GM23248 (cell line): ENCODE data around the gene CD274. TPM values are rescaled to one million over a fixed set of nuclear protein-coding genes. Genes with fewer than 3 reads are reported as not detected.

Source experiments
- DNase-seq: peaks from one replicate; pipeline ENCODE4 v3.0.0-alpha.2; 2015
- H2AFZ ChIP-seq: fragments of 200-600 bp; sonication (generic); 2 replicates; pipeline ENCODE4 v1.6.1; 2016; ENCODE audit warnings: antibody characterized with exemption
- H3F3A ChIP-seq: fragments of 200-600 bp; sonication (generic); 2 replicates; pipeline ENCODE4 v1.6.1; 2016; ENCODE audit warnings: mild to moderate bottlenecking, antibody characterized with exemption, mixed run types; ENCODE audit not compliant: insufficient read depth
- H3K27ac ChIP-seq: fragments of 200-600 bp; sonication (generic); 2 replicates; pipeline ENCODE4 v1.5.1; 2016; ENCODE audit warnings: mild to moderate bottlenecking
- H3K27me3 ChIP-seq: fragments of 200-600 bp; sonication (generic); replicated peaks from 2 replicates; pipeline ENCODE4 v1.6.1; 2016; ENCODE audit warnings: mild to moderate bottlenecking; ENCODE audit not compliant: insufficient read depth
- H3K36me3 ChIP-seq: fragments of 200-600 bp; sonication (generic); 2 replicates; pipeline ENCODE4 v1.6.1; 2016; ENCODE audit warnings: low read depth, mild to moderate bottlenecking
- H3K4me1 ChIP-seq: fragments of 200-600 bp; sonication (generic); 2 replicates; pipeline ENCODE4 v1.6.1; 2016; ENCODE audit warnings: mild to moderate bottlenecking; ENCODE audit not compliant: insufficient read depth
- H3K4me2 ChIP-seq: fragments of 200-600 bp; sonication (generic); one replicate; pipeline ENCODE4 v1.6.1; 2016; ENCODE audit warnings: mild to moderate bottlenecking; ENCODE audit not compliant: unreplicated experiment
- H3K4me3 ChIP-seq: fragments of 200-600 bp; sonication (generic); 2 replicates; pipeline ENCODE4 v1.5.1; 2016; ENCODE audit warnings: mild to moderate bottlenecking
- H3K79me2 ChIP-seq: fragments of 200-600 bp; sonication (generic); 2 replicates; pipeline ENCODE4 v1.6.1; 2016; ENCODE audit warnings: mild to moderate bottlenecking; ENCODE audit not compliant: insufficient read depth
- H3K9ac ChIP-seq: fragments of 200-600 bp; sonication (generic); 2 replicates; pipeline ENCODE4 v1.6.1; 2016; ENCODE audit warnings: mild to moderate bottlenecking
- H3K9me2 ChIP-seq: fragments of 200-600 bp; sonication (generic); 2 replicates; pipeline ENCODE4 v1.6.1; 2016; ENCODE audit warnings: mixed run types, mild to moderate bottlenecking, moderate library complexity; ENCODE audit not compliant: insufficient read depth
- H3K9me3 ChIP-seq: fragments of 200-600 bp; sonication (generic); one replicate; pipeline ENCODE4 v1.6.1; 2017; ENCODE audit warnings: low read depth
- H4K20me1 ChIP-seq: fragments of 200-600 bp; sonication (generic); 2 replicates; pipeline ENCODE4 v1.6.0; 2016; ENCODE audit not compliant: insufficient read depth
- EZH2 ChIP-seq: fragments of 200-600 bp; sonication (generic); IDR thresholded peaks from 2 replicates; pipeline ENCODE4 v1.6.1; 2018; ENCODE audit warnings: antibody characterized with exemption, mild to moderate bottlenecking; ENCODE audit not compliant: insufficient read depth, poor library complexity, severe bottlenecking
- EZH2phosphoT487 ChIP-seq: fragments of 200-600 bp; sonication (generic); IDR thresholded peaks from 2 replicates; pipeline ENCODE4 v1.6.1; 2018; ENCODE audit warnings: antibody characterized with exemption, moderate library complexity, mild to moderate bottlenecking, low read depth; ENCODE audit not compliant: insufficient read depth
- WGBS, 2 experiments: methylation state at CpG; one replicate each; pipeline ENCODE4 v1.1.6; 2015 to 2017; ENCODE audit warnings: low lambda C conversion rate in 2 of 2, low coverage in 1 of 2; ENCODE audit errors: missing lambda C conversion rate in 2 of 2; 5-methylcytosine and 5-hydroxymethylcytosine counted together
- in situ Hi-C: fragments of 300-500 bp; cut with MboI; formaldehyde crosslinking; loops from 2 replicates; pipeline ENCODE4 v1.15.0; 2020
- polyA plus RNA-seq: library from polyadenylated mRNA; unstranded; fragments of >200 nt; fragmentation: Nextera tagmentation; extraction: Ambion mirVana; gene quantifications from 2 replicates; pipeline ENCODE4 v1.2.1, GENCODE V29; 2016
- total RNA-seq: library from RNA; depleted of rRNA; stranded (reverse); fragments of >200 nt; shearing (Covaris generic); gene quantifications from 2 replicates; pipeline ENCODE4 v1.2.3, GENCODE V29; 2014

Gene CD274
- total and polyA plus RNA-seq, 2 experiments from 2014 or later = 4.3 to 5.2 TPM

DNA sequence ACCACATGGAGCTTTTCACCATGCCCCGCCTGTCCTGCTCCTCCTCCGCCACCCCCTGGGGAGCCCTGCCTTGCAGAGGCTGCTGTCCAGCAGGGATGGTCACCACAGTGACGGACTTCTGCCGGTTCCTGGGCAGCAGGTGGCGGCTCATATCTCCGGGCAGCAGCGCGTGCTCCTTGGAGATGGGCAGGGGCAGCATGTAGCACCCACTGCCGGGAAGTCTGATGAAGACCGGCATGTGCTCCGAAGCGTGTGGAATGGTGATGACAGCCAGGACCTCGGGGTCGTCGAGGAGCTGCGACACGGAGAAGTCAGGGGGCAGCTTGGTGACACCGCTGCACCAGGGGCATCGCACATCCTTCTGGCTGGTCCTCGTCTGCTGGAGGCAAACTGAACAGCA is 31.9 kb upstream of the CD274 start:
- 90% methylated on average over 20 of the region's 20 CpGs for WGBS, 2 experiments
- Histone ChIP-seq H2AFZ (no peak overlapping the region), H3K36me3 (no peaks in the 10 kb centered on the region; the same call in 1 of the 2 replicates), H3K27me3 (no peaks in the 10 kb centered on the region), H3K9me2 (no peaks in the 10 kb centered on the region), H3K27ac (no peak overlapping the region), H3K4me2 (no peak overlapping the region), H3K4me1 (no peaks in the 10 kb centered on the region), H3F3A (no peaks in the 10 kb centered on the region), H3K4me3 (no peak overlapping the region), H4K20me1 (no peaks in the 10 kb centered on the region), H3K9me3 (no peaks in the 10 kb centered on the region), H3K9ac (no peak overlapping the region), H3K79me2 (no peaks in the 10 kb centered on the region)
- TF ChIP-seq EZH2phosphoT487 (no peak), EZH2 (no peak)
- in situ Hi-C loops = loop anchor here (10.0 kb wide), 1 partner anchor 224 kb away; no protein-coding TSS in a partner anchor
- no peak for DNase-seq

DNA sequence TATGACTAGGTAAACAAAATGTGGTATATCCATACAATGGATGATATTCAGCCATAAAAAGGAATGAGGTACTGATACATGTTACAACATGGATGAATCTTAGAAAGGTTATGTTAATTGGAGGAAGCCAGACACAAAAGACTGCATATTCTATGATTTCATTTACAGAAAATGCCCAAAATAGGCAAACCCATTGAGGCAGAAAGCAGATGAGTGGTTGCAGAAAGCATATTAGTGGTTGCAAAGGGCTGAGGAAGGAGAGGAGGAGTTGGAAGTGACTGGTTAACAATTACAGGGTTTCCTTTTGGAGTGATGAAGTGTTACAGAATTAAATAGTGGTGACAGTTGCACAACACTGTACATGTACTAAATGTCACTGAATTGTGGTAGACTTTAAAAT is 30.4 kb upstream of the CD274 start:
- H2AFZ ChIP-seq = no peak overlapping the region
- no peak overlapping the region for H3K4me2 ChIP-seq
- no peaks in the 10 kb centered on the region for H3K36me3 ChIP-seq
- no peak overlapping the region for H3K27ac ChIP-seq
- H3K9me2 ChIP-seq = no peaks in the 10 kb centered on the region
- in situ Hi-C loops = loop anchor here (10.0 kb wide), 1 partner anchor 225 kb away; no protein-coding TSS in a partner anchor
- H3K27me3 ChIP-seq = no peaks in the 10 kb centered on the region
- no peaks in the 10 kb centered on the region for H4K20me1 ChIP-seq
- no peaks in the 10 kb centered on the region for H3F3A ChIP-seq
- no peaks in the 10 kb centered on the region for H3K79me2 ChIP-seq
- TF ChIP-seq EZH2 (no peak), EZH2phosphoT487 (no peak)
- no peak overlapping the region for H3K9ac ChIP-seq
- H3K4me1 ChIP-seq = no peaks in the 10 kb centered on the region
- H3K9me3 ChIP-seq = no peaks in the 10 kb centered on the region
- no peak overlapping the region for H3K4me3 ChIP-seq
- no peak for DNase-seq

DNA sequence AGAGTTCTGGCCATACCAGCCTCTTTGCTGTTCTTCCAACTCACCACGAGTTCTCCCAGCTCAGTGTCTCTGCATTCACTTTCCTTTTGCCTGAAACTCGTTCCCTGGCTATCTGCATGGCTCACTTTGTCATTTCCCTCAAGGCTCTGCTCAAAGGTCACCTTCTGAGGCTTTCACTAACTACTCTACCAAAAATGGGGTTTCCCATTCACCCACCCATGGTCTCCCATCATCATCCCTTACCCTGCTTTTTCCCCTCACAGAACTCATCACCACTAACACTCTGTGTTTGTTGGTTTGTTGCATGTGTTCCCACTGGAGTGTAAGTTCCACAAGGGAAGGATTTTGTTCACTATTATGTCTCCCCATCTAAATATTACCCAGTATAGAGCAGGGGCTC is 29.2 kb upstream of the CD274 start:
- no peaks in the 10 kb centered on the region for H4K20me1 ChIP-seq
- H3K27ac ChIP-seq = no peak overlapping the region
- no peaks in the 10 kb centered on the region for H3K36me3 ChIP-seq
- in situ Hi-C loops = no loop called here
- 94 to 96% methylated on average over 2 of the region's 2 CpGs for WGBS, 2 experiments
- no peaks in the 10 kb centered on the region for H3K79me2 ChIP-seq
- no peaks in the 10 kb centered on the region for H3F3A ChIP-seq
- no peak for DNase-seq
- no peak overlapping the region for H3K9ac ChIP-seq
- no peak overlapping the region for H3K4me3 ChIP-seq
- no peak for TF ChIP-seq EZH2phosphoT487
- TF ChIP-seq EZH2 = no peak
- H3K9me3 ChIP-seq = no peaks in the 10 kb centered on the region
- no peak overlapping the region for H3K4me2 ChIP-seq
- H3K27me3 ChIP-seq = no peaks in the 10 kb centered on the region
- H3K9me2 ChIP-seq = no peaks in the 10 kb centered on the region
- H2AFZ ChIP-seq = no peak overlapping the region
- no peaks in the 10 kb centered on the region for H3K4me1 ChIP-seq

DNA sequence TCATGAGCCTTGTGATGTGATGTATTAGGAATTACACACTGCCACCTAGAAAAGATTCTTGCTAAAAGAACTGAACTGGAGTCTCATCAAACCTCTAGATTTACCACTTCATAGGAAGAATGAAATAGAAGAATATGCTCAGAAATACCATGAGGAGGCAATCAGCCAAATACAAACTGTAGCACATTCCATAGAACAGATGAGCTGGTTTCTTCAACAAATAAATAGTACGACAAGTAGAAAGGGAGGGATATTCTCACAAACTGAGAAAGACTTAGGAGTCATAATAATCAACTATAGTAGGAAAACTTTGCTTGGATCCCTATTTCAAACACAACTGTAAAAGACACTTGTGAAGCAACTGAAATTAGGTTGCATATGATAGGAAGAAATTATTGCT is 28.1 kb upstream of the CD274 start:
- no peak overlapping the region for H3K4me3 ChIP-seq
- WGBS, 2 experiments = 100% methylated on average over 1 of the region's 1 CpG

More for the DNA sequence above, 28.1 kb upstream of the CD274 start:
- Histone ChIP-seq H3K9ac (no peak overlapping the region), H3K4me2 (no peak overlapping the region), H3K4me1 (no peaks in the 10 kb centered on the region), H3K79me2 (no peaks in the 10 kb centered on the region), H3K9me3 (no peaks in the 10 kb centered on the region), H2AFZ (no peak overlapping the region), H3K9me2 (no peaks in the 10 kb centered on the region), H3K36me3 (no peaks in the 10 kb centered on the region), H3K27ac (no peak overlapping the region), H3F3A (no peaks in the 10 kb centered on the region), H4K20me1 (no peaks in the 10 kb centered on the region), H3K27me3 (no peaks in the 10 kb centered on the region)
- no peak for DNase-seq
- in situ Hi-C loops = no loop called here
- TF ChIP-seq EZH2 = no peak
- no peak for TF ChIP-seq EZH2phosphoT487
